C4-2B (cell line): ENCODE data around the gene NAV1.

Source experiments
- ZFX ChIP-seq: fragments of 450-650 bp; IDR thresholded peaks from 2 replicates; pipeline ENCODE4 v1.6.1; 2017
- TF ChIP-seq, protein P1 (sequence below): fragments of 450-650 bp; conservative IDR thresholded peaks from 2 replicates; pipeline ENCODE4 v1.5.1; 2017; ENCODE audit warnings: mild to moderate bottlenecking

DNA sequence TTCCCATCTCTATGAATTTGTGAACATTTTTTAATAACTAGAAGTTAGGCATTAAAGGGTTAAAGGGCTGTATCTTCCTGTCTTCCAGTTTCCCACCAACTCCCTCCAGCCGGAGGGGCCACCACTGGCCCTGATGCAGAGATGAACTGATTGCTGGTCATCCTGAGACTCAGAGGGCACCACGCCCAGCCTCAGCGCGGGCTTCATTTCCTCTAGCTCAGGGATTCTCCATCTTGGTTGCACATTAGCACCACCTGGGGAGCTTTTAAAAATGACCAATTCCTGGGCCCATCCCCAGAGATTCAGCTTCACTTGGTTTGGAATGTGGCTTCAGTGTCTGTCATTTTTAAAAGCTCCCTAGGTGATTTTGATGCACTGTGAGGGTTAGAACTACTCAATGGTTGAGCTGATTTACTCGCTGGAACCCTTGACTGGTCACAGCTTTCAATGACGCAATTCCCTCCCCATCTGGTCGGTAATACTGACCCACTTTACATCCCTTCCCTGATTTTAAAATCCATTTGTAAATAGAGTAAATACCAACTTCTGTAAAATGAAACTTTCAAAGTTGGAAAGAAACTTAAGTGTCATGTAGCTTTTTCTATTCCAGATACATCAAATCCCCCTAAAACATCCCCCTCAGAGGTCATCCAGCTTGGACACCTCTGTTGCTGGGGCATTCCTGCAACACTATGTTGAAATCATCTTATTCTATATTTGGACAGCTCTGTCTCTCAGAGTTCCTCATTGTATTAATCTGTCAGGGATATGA, 5.1 kb downstream of the NAV1 start:
- TF ChIP-seq, protein P1, sequence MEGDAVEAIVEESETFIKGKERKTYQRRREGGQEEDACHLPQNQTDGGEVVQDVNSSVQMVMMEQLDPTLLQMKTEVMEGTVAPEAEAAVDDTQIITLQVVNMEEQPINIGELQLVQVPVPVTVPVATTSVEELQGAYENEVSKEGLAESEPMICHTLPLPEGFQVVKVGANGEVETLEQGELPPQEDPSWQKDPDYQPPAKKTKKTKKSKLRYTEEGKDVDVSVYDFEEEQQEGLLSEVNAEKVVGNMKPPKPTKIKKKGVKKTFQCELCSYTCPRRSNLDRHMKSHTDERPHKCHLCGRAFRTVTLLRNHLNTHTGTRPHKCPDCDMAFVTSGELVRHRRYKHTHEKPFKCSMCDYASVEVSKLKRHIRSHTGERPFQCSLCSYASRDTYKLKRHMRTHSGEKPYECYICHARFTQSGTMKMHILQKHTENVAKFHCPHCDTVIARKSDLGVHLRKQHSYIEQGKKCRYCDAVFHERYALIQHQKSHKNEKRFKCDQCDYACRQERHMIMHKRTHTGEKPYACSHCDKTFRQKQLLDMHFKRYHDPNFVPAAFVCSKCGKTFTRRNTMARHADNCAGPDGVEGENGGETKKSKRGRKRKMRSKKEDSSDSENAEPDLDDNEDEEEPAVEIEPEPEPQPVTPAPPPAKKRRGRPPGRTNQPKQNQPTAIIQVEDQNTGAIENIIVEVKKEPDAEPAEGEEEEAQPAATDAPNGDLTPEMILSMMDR, result no peak
- TF ChIP-seq ZFX, result no peak
